ENCODE measurements around the gene CFI.

DNA sequence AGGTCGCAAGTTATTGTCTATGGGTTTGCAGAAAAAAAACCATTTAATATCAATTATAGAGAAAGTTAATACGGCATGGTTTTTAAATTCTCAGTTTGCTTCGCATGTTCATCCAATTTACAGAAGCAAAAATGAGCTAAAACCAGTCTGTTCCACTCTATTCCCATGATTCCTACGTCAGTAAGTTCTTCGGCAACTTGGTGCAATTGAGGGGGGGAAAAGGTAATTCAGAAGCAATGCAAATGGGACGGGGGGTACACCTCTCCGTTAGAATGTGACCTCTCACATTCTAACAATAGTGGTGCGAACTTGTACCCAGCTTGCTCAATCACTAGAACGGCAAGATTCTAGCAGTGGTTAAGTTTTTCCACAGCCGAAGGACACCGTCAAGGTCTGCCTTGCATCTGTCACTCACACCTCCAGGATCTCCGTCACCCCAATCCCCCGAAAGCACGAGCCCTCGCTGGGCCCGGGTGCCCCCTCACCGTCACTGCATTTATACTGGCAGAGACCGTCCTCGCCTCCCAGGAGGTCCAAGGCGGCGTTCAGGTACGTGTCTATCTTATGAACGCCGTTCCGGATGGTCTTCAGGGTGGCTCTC lies 72.6 kb downstream of the CFI start:
- TF ChIP-seq, protein P1, sequence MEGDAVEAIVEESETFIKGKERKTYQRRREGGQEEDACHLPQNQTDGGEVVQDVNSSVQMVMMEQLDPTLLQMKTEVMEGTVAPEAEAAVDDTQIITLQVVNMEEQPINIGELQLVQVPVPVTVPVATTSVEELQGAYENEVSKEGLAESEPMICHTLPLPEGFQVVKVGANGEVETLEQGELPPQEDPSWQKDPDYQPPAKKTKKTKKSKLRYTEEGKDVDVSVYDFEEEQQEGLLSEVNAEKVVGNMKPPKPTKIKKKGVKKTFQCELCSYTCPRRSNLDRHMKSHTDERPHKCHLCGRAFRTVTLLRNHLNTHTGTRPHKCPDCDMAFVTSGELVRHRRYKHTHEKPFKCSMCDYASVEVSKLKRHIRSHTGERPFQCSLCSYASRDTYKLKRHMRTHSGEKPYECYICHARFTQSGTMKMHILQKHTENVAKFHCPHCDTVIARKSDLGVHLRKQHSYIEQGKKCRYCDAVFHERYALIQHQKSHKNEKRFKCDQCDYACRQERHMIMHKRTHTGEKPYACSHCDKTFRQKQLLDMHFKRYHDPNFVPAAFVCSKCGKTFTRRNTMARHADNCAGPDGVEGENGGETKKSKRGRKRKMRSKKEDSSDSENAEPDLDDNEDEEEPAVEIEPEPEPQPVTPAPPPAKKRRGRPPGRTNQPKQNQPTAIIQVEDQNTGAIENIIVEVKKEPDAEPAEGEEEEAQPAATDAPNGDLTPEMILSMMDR (IDR thresholded peaks at IDR 0.05), result no peak
- TF ChIP-seq POLR2A (IDR thresholded peaks at IDR 0.05), result no peak

Measured in lower leg skin (tissue), 3 donors.